ENCODE measurements around the gene RBP2. TPM values are rescaled to one million over a fixed set of nuclear protein-coding genes. Genes with fewer than 3 reads are reported as not detected.
"Not testable (repeated sequence)": the region's sequence is repeated elsewhere in the genome, so short reads cannot be mapped to it uniquely, and the experiment has no call there.

The RBP2 gene
- total and polyA plus RNA-seq, 9 of the 15 experiments (the other 6 are each of a cell fraction or from before 2014, with no cell fraction given), result not detected

- POLR2A ChIA-PET; DNase-seq (ENCODE audit: extremely low read depth in 1 of 4, low spot score in 3 of 4); in situ Hi-C loops (cut with MboI); H3K4me1 ChIP-seq (replicated peaks in 1 of 2; ENCODE audit: control insufficient read depth in 2 of 2, insufficient read depth in 2 of 2, low read length in 2 of 2); H3K27me3 ChIP-seq (ENCODE audit: control insufficient read depth in 2 of 2, insufficient read depth in 2 of 2, low read length in 2 of 2); H2AFZ ChIP-seq (ENCODE audit: low read depth, low read length); CTCF ChIA-PET (ENCODE audit: low intra/inter-chr PET ratio); ATAC-seq; H3K9ac ChIP-seq (ENCODE audit: insufficient read depth in 1 of 2, low read depth in 2 of 2, low read length in 2 of 2); H4K20me1 ChIP-seq (replicated peaks; ENCODE audit: control insufficient read depth, insufficient read depth, low read length); H3K79me2 ChIP-seq (ENCODE audit: control insufficient read depth, insufficient read depth, low read length); H3K9me3 ChIP-seq (replicated peaks; ENCODE audit: control insufficient read depth, insufficient read depth, low read depth, low read length); H3K9me1 ChIP-seq (ENCODE audit: control insufficient read depth, insufficient read depth, low read length); BruUV-seq (replicated peaks); H3K36me3 ChIP-seq (ENCODE audit: control insufficient read depth, insufficient read depth, low read length); intact Hi-C loops (cut with micrococcal nuclease); FAIRE-seq; H3K27ac ChIP-seq (ENCODE audit: extremely low read depth, low read depth, low read length); H3K4me3 ChIP-seq; H3K4me2 ChIP-seq (ENCODE audit: insufficient read depth, low read length): not testable (repeated sequence)
- TF ChIP-seq CBX3 (IDR thresholded peaks at IDR 0.05; ENCODE audit: borderline replicate concordance in 1 of 2, low read length in 2 of 2), result 0 out of 3 replicates have a peak, but pooled peaks of 1 of the 2 experiments have one; percentile 16
Measured at GRCh38 chr3:139412891-139413290, 63.4 kb downstream of the RBP2 start.

Other genes starting within 250 kb of the RBP2 start
- gene MRPS22, start 132.5 kb downstream of the RBP2 start, total RNA-seq (2014; rRNA removed), result 193 and 237 TPM in 2 replicates
- gene MRPS22, start 132.5 kb downstream of the RBP2 start, total RNA-seq (2014; rRNA removed; fragmentation: Illumina TruSeq; extraction: Trizol), result 202 and 232 TPM in 2 replicates
- 216 and 229 TPM in 2 replicates for gene MRPS22, start 132.5 kb downstream of the RBP2 start, total RNA-seq (2015; rRNA removed; fragmentation: Illumina TruSeq; extraction: Trizol)
- gene MRPS22, start 132.5 kb downstream of the RBP2 start, total RNA-seq (2021), result 148 and 159 TPM in 2 replicates
- gene MRPS22, start 132.5 kb downstream of the RBP2 start, polyA plus RNA-seq (2011; rRNA removed), result 131 and 189 TPM in 2 replicates
- 197 and 219 TPM in 2 replicates for gene MRPS22, start 132.5 kb downstream of the RBP2 start, polyA plus RNA-seq (2014; fragmentation: Illumina TruSeq; extraction: Trizol)
- gene MRPS22, start 132.5 kb downstream of the RBP2 start, polyA plus RNA-seq (2014; fragmentation: Nextera tagmentation; extraction: Ambion mirVana), result 100 to 1,000 TPM; 330 to 397 TPM
- gene MRPS22, start 132.5 kb downstream of the RBP2 start, polyA plus RNA-seq (2014; rRNA removed), result 233 and 261 TPM in 2 replicates
- gene COPB2, start 86.9 kb downstream of the RBP2 start, total RNA-seq (2014; rRNA removed), result 117 and 124 TPM in 2 replicates
- gene COPB2, start 86.9 kb downstream of the RBP2 start, total RNA-seq (2014; rRNA removed; fragmentation: Illumina TruSeq; extraction: Trizol), result 135 and 145 TPM in 2 replicates
- gene COPB2, start 86.9 kb downstream of the RBP2 start, total RNA-seq (2015; rRNA removed; fragmentation: Illumina TruSeq; extraction: Trizol), result 125 and 137 TPM in 2 replicates
- gene COPB2, start 86.9 kb downstream of the RBP2 start, total RNA-seq (2021), result 99.1 and 101 TPM in 2 replicates
- gene COPB2, start 86.9 kb downstream of the RBP2 start, polyA plus RNA-seq (2011; rRNA removed), result 170 and 189 TPM in 2 replicates
- 117 and 130 TPM in 2 replicates for gene COPB2, start 86.9 kb downstream of the RBP2 start, polyA plus RNA-seq (2014; fragmentation: Illumina TruSeq; extraction: Trizol)
- 100 to 1,000 TPM in 1 of 2 experiments, 10 to 100 TPM in 1; 64.3 to 155 TPM for gene COPB2, start 86.9 kb downstream of the RBP2 start, polyA plus RNA-seq (2014; fragmentation: Nextera tagmentation; extraction: Ambion mirVana)
- 86.0 and 98.0 TPM in 2 replicates for gene COPB2, start 86.9 kb downstream of the RBP2 start, polyA plus RNA-seq (2014; rRNA removed)
- not detected in 2 replicates for gene RBP1, start 63.2 kb upstream of the RBP2 start, total RNA-seq (2014; rRNA removed)
- gene RBP1, start 63.2 kb upstream of the RBP2 start, total RNA-seq (2014; rRNA removed; fragmentation: Illumina TruSeq; extraction: Trizol), result not detected in 2 replicates
- gene RBP1, start 63.2 kb upstream of the RBP2 start, total RNA-seq (2015; rRNA removed; fragmentation: Illumina TruSeq; extraction: Trizol), result not detected in 2 replicates
- gene RBP1, start 63.2 kb upstream of the RBP2 start, total RNA-seq (2021), result 0.58 and 1.0 TPM in 2 replicates
- gene RBP1, start 63.2 kb upstream of the RBP2 start, polyA plus RNA-seq (2011; rRNA removed), result not detected in 2 replicates
- not detected in 2 replicates for gene RBP1, start 63.2 kb upstream of the RBP2 start, polyA plus RNA-seq (2014; fragmentation: Illumina TruSeq; extraction: Trizol)
- gene RBP1, start 63.2 kb upstream of the RBP2 start, polyA plus RNA-seq (2014; fragmentation: Nextera tagmentation; extraction: Ambion mirVana), result under 1 TPM in 1 of 2 experiments, not detected in 1; 0.03 TPM
- not detected in 2 replicates for gene RBP1, start 63.2 kb upstream of the RBP2 start, polyA plus RNA-seq (2014; rRNA removed)
- gene NMNAT3, start 201.5 kb upstream of the RBP2 start, total RNA-seq (2014; rRNA removed), result 7.4 and 8.5 TPM in 2 replicates
- 6.1 and 6.7 TPM in 2 replicates for gene NMNAT3, start 201.5 kb upstream of the RBP2 start, total RNA-seq (2014; rRNA removed; fragmentation: Illumina TruSeq; extraction: Trizol)
- gene NMNAT3, start 201.5 kb upstream of the RBP2 start, total RNA-seq (2015; rRNA removed; fragmentation: Illumina TruSeq; extraction: Trizol), result 5.3 and 6.6 TPM in 2 replicates
- gene NMNAT3, start 201.5 kb upstream of the RBP2 start, total RNA-seq (2021), result 6.8 and 7.1 TPM in 2 replicates
- gene NMNAT3, start 201.5 kb upstream of the RBP2 start, polyA plus RNA-seq (2011; rRNA removed), result 3.8 and 4.8 TPM in 2 replicates
- gene NMNAT3, start 201.5 kb upstream of the RBP2 start, polyA plus RNA-seq (2014; fragmentation: Illumina TruSeq; extraction: Trizol), result 6.5 and 7.0 TPM in 2 replicates
- gene NMNAT3, start 201.5 kb upstream of the RBP2 start, polyA plus RNA-seq (2014; fragmentation: Nextera tagmentation; extraction: Ambion mirVana), result 1 to 10 TPM; 2.3 to 3.1 TPM
- 8.3 and 12.5 TPM in 2 replicates for gene NMNAT3, start 201.5 kb upstream of the RBP2 start, polyA plus RNA-seq (2014; rRNA removed)

Data from K562 (cell line).